Activated CD4-positive, alpha-beta T cell treated with anti-CD3 and anti-CD28 coated beads, Interleukin-2, Interleukin-4, amounts not matched to agents 100 ng/mL and 50 ng/mL, durations not matched to agents 16 hours and 8 hours (primary cell): ENCODE data around the gene EXOC3.
A peak's percentile ranks its signal among the peaks of the same experiment; 100 is the strongest.
"Not testable (repeated sequence)": the region's sequence is repeated elsewhere in the genome, so short reads cannot be mapped to it uniquely, and the experiment has no call there.

Source experiments
- DNase-seq: peaks from one replicate; pipeline ENCODE4 v3.0.0-alpha.2; 2020; ENCODE audit warnings: low spot score

EXOC3 gene

DNA sequence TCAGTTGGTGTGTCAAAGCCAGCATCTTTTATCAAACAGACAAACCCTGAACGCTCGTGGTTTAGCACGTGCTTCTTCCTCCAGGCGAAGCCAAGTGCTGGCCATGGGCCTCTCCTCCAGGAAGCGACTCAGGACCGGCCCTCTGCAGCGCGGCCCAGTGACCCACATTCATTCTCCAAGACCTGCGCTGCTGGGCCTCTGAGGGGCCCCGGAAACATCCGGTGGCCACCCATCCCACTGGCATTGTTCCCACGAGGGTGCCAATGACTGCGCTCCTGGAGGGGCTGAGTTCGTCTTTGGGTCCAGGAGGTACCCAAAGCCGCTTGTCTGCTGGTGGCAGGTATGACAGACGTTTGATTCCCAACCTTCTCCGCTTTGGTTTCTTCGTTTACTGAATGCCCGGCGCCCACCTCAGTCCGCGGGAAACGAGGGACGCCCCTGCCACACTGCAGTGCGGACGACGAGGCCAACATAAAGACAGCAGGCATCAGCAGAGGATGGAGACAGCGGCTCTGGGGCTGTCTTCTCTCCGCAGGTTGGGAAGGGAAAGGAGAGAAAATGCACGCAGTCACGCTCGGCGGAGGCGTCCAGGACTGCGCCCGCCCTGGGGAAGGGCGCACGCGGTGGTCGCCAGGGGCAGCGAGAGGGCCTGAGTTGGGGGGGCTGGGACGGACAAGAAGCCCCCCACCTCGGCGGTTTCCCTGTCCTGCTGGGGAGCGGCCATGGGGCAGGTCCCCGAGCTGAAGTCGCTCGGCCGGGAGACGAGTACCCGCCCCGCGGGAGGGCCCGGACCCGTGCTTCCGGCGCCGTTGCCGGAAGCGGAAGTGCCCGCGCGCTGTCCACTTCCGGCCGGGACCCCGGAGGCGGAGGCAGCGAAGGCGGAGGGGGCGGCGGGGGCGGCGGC, at the start of gene EXOC3:
TSS of gene EXOC3 (plus strand) at position 842 of the 904 bp plus-strand sequence. CDS start 3,030 bp downstream, outside the sequence.
- peak; percentile 71 for DNase-seq

GRCh38 chr5:393846-394275, 49.1 kb upstream of the EXOC3 start:
- DNase-seq: no peak

DNA sequence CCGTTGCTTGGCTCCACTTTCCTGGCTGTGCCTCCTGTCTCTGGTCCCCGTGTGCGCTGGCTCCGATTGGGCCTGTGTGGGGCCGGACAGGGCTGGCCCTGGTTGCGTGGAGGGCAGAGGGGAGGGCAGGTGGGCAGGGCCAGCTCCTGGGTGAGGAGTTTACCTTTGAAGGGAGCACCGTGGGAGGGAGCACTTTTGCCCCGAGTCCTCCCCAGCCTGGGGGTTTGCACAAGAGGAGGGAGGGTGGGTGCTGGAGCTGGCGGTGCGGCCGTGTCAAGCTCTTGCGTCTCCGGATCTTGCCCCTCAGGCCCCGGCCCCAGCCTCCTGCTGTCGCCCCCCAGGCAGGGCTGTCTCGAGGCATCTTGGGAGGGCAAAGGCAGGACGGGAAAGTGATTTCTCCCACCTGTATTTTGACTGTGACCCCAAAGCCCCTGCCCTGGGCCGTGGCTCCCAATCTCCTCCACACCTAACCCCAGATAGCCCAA, 48.3 kb upstream of the EXOC3 start:
- DNase-seq: no peak

GRCh38 chr5:395156-395920, 47.6 kb upstream of the EXOC3 start:
- no peak for DNase-seq

DNA sequence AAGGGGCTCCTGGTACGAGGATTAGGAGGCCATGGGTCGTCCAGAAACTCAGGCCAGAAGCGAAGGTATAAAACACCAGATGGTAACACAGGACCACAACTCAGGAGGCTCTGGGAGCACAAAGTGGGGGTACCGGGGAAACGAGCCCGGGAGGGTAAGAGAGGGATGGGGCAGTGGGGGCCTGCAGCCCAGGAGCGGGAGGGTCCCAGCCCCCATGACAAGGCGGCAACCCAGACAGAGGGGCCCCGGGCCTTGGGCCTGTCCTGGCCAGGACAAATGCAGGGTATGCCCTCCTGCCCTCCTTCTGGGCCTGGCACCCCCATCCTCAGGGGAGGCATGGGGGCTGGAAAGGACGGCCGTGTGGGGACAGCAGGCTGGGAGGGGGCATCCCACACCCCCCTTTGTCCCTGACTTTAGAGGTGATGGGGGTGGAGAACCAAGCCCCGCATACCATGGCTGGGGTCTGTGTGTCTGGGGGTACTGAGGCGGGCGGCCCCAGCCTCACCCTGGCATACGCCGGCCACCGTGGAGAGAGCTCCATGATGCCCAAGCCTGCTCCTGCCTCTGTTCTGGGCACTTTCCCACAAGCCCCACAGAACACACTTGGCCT, 47.0 kb upstream of the EXOC3 start:
- DNase-seq: no peak

DNA sequence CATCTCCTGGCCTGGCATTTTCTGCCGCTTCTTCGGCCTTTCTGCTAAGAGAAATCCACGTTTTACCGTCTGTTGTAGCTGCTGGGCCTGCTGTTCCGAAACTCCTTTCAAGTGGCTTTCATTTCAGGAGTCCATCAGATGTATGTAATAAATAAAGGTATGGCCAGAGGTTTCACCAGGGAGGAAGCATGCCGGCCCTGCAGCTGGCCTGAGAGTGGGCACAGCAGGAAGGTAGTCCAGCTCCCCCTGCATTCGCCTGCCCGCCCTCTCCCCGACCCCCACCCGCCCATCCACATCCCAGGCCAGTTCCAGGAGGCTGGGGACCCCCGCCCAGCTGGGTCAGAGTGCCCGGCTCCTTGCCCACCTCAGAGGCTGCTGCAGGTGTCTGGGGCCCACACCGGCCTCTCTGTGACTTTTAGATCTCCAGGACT, 46.4 kb upstream of the EXOC3 start:
- no peak for DNase-seq

- not testable (repeated sequence) for DNase-seq
Observed at GRCh38 chr5:398141-398474, 44.9 kb upstream of the EXOC3 start.

- DNase-seq: no peak
Observed at GRCh38 chr5:398475-399295, 44.3 kb upstream of the EXOC3 start.

DNA sequence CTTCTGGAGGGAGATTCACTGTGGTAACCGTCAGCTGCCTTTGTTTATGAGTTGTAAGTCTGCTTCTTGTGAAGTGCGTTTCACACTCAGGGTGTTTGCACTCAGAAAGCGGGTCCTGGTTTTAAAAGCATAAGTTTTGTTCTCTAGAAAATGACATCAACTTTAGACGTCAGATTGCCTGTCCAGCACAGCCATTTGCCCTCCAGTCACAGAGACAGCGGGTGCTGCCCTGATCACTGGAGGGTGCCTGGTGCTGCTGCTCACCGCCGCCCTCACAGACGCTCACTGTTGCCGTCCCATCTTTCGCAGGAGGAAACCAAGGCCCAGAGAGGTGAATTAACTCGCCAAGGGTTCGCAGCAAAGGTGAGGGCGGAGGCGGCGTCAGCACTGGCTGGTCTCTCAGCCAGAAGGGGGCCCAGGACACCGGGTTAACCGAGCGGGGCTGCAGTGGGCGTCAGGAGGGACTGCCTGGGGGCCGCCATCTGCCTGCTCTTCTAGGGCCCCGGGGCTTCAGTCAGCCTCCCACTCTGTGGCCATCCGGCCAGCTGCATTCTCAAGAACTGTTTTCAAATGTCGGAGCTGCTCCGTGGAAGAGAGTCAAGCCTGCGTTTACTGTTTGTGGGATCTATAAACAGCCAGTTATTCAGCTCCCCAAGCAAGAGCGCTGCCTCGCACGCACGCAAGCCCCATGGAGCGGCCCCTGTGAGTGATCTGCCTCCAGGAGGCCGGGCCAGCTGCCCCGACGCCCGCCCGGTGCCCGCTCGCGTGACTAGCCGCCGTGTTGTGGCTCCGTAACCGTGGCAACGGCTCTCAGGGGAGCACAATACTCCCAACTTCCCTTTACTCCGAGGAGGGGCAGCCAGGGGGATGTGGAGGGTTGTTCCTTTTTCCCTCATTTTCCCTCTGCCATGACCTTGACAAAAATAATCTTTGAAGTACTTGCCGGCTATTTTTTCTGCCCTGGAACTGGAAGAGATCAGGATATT, 43.4 kb upstream of the EXOC3 start:
- DNase-seq: peak; percentile 76

DNA sequence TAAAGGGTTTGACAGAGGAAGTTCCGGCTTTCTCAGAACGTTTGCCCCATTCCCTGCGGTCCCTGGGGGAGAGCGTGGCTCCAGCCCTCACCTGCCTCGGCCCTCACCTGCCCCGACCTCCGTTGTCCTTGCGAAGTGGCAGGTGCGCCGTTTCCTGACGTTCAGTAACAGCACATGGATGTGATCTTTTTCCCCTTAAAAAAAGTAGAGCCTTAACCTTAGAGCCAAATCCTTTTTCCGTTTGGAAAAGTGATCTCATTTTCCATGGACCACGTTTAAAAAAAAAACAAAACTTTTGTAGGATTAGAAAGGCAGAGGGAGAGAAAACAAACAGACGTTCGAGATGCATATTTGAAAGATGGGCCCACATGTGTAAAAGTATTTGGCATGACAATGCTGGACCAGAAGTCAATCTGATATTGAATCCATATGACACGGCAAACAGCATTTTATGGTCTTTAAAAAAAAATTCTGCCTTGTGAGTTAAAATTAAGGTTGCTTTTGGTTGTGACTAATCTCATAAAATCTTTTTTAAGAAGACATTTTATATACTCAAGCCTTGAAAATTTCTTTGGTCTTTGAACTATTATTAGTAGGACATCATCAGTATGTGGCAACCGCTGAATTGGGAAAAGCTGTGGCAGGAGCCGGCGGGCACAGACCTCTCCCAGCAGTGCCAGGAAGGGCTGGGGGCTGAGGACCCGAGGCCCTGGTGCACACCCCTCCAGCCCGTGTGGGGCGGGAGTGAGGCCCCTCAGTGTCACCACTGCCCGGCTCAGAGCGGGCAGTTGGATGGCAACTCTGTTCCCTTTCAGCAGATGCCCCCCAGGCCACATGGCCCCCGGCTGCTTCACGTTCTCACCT, 42.5 kb upstream of the EXOC3 start:
- DNase-seq: no peak

DNA sequence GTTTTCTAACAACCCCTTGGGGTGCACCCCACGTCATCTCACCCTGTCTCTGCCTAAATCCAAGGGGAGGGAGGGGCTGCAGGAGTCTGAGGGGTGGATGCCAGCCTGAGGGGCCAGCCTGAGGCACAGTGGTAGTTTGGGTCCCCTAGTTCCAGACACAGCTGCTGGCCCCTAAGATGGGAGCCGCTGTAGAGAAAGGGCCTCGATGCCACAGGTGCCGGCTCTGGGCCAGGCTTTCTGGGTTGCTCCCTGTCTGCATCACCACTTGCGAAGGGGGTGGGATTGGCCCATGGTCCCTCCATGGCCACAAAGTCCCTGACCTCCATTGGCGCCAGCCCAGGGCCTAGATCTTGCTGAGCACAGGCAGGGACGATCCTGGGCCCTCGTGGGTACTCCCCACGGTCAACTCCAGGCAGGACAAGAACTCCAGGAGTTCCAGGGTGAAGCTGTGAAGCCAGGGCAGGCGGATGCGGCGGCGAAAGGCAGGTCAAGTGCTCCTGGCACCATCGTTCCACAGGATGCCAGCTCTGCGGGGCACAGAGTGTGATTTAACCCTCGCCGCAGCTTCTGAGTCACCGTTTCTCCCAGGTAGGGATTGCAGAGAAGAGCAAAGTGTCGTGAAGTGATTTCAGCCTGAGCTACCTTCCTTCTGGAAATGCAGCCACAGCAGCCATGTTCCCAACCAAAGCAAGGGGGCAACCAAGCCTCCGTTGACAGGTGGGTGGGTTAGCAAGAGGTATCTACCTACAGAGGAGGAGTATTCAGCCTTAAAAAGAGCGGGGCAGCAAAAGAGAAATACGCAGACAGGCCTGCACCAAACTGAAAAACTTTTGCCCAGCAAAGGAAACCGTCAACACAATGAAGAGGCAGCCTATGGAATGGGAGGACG, 41.6 kb upstream of the EXOC3 start:
- no peak for DNase-seq

DNA sequence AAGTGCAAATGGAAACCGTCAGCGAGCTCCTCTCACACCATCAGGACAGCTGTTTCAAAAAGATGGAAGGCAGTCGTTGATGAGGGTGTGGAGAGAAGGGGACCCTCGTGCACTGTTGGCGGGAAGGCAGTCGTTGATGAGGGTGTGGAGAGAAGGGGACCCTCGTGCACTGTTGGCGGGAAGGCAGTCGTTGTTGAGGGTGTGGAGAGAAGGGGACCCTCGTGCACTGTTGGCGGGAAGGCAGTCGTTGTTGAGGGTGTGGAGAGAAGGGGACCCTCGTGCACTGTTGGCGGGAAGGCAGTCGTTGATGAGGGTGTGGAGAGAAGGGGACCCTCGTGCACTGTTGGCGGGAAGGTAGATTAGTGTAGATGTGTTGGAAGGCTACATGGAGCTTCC, 40.8 kb upstream of the EXOC3 start:
- not testable (repeated sequence) for DNase-seq

- peak; percentile 61 for DNase-seq
Observed at GRCh38 chr5:402615-403359, 40.2 kb upstream of the EXOC3 start.

DNA sequence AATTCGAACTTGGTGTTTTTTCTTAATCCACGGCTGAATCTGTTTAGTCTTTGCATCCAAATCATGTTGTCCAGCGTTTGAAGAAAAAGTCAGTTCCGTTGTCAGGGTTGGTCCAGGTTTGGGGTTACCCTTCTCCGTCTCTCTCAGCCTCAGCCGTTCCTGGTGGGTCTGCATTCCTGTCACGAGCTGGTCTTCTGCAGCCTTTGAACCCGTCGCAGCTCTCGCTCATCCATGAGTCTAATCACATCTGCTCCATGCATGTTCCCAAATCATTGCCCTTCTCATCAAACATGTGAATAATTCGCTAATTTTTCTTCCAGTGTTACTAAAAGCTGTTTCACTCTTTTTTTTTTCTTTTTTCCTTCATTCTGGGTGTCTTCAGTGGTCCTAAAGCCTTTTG, 39.0 kb upstream of the EXOC3 start:
- DNase-seq: no peak

DNA sequence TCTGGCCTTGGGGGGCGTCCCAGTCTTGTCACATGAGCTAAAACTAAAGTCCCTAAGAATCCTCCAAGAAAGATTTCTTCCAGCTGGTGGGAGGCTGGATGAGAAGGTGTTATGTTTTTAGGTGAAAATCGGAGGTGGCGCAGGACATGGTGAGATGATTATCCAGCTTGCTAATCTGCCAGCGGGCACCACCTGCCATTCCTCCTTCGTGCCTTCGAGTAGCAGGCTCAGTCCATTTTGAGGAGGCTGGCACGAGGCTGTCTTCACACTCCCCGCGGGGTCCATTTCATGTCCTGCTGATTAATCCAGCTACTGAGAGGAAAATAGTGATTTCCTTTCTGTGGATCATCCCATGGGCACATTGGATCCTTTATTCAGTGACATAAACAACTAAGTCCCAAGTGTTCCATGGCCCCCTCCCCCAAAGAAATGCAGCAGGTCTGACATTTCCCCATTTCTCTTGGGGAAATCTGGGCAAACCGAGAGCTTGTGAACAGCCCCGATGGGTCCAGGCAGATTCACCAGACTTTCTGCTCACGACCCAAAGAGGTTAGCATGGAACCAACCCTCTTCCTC, 38.2 kb upstream of the EXOC3 start:
- no peak for DNase-seq

DNA sequence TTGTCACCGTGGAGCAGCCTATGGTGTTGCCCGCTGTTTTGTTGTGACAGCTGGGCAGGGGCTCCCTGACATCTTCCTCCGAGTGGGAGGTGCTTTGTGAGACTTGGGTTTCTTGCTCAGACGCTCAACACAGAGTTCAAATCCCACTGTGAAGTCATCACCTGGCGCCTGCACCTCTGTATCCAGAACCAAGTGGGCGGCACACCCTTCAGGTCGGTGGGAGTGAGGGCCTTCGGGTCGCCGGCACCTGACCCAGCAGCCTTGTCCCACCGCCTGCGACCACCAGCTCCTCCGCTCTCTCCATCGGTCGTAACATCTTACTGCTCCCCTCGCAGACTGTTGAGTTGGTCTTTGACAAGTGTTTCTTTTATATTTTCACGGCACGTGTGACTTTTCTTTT, 37.6 kb upstream of the EXOC3 start:
- DNase-seq: no peak

DNA sequence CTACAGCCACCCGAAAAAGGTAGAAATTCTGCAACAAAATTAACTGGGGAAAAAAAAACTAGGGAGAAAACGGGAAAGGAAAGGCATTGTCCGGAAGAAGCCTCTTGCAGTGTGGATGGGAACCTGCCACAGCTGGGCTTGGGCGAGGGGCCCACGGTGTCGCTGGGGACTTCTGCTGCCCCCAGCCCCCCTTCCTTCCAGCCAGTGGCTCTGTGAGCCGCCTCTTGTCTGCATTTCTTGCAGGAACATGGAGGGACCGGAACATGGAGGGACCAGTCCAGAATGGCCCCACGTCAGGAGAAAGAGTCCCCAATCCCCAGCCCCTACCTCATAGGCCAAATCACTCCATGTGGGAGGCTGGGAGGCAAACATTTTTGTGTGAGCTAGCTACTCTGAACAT, 36.9 kb upstream of the EXOC3 start:
- no peak for DNase-seq
